ENCODE results near the gene JAM3.

- no peak for TF ChIP-seq POLR2A (IDR thresholded peaks at IDR 0.05; ENCODE audit: low read depth, low read length)
- TF ChIP-seq POLR2AphosphoS5 (IDR thresholded peaks at IDR 0.05; ENCODE audit: low read depth, low read length): no peak
- no peak for TF ChIP-seq TAF1 (IDR thresholded peaks at IDR 0.05; ENCODE audit: borderline replicate concordance, low read depth, low read length)
Observed at GRCh38 chr11:134033276-134033675, 35.6 kb upstream of the JAM3 start.
